OCI-LY7 (cell line): ENCODE results near the gene DNAH8. TPM values are rescaled to one million over a fixed set of nuclear protein-coding genes. Genes with fewer than 3 reads are reported as not detected.
"Not testable (repeated sequence)": the region's sequence is repeated elsewhere in the genome, so short reads cannot be mapped to it uniquely, and the experiment has no call there.

Source experiments
- BruUV-seq: library from RNA; stranded (reverse); fragments of 400-500 nt; replicated peaks from 2 replicates; lab custom pipeline; 2021; lab: Mats Ljungman, UMichigan
- CTCF ChIA-PET: fragments of 300-600 bp; sonication (Branson Sonifier 250); formaldehyde crosslinking; loops from one replicate; lab custom pipeline; 2022; ENCODE audit warnings: antibody characterized with exemption; ENCODE audit not compliant: unreplicated experiment; lab: Charles Lee
- POLR2A ChIA-PET: fragments of 300-600 bp; sonication (Branson Sonifier 250); formaldehyde crosslinking; loops from one replicate; lab custom pipeline; 2022; ENCODE audit warnings: antibody characterized with exemption; lab: Charles Lee
- DNase-seq: peaks from one replicate; pipeline ENCODE4 v3.0.0-alpha.2; 2015; ENCODE audit warnings: low spot score
- H2AFZ ChIP-seq: fragments of 200-600 bp; sonication (generic), shearing (Covaris generic); 2 replicates; pipeline ENCODE4 v1.6.1; 2014; ENCODE audit warnings: mild to moderate bottlenecking, antibody characterized with exemption, low read length, moderate library complexity
- H3K27ac ChIP-seq: fragments of 200-600 bp; sonication (generic); 2 replicates; pipeline ENCODE4 v1.5.1; 2014; ENCODE audit warnings: mixed run types, low read depth, mild to moderate bottlenecking, moderate library complexity, low read length, inconsistent platforms; ENCODE audit not compliant: poor library complexity, severe bottlenecking
- H3K36me3 ChIP-seq: fragments of 200-600 bp; sonication (generic); 2 replicates; pipeline ENCODE4 v1.6.1; 2014; ENCODE audit warnings: mild to moderate bottlenecking, antibody characterized with exemption, low read length, moderate library complexity, mixed read lengths; ENCODE audit not compliant: insufficient read depth
- H3K4me1 ChIP-seq: fragments of 200-600 bp; sonication (generic); 2 replicates; pipeline ENCODE4 v1.5.1; 2014; ENCODE audit warnings: mild to moderate bottlenecking, low read length; ENCODE audit not compliant: insufficient read depth, poor library complexity, severe bottlenecking
- H3K4me2 ChIP-seq: fragments of 200-600 bp; sonication (generic); 2 replicates; pipeline ENCODE4 v1.6.1; 2014; ENCODE audit warnings: mild to moderate bottlenecking, low read length
- H3K4me3 ChIP-seq: fragments of 200-600 bp; sonication (generic); 2 replicates; pipeline ENCODE4 v1.5.1; 2014; ENCODE audit warnings: mild to moderate bottlenecking, low read depth, low read length; ENCODE audit not compliant: poor library complexity, severe bottlenecking
- H3K79me2 ChIP-seq: fragments of 200-600 bp; sonication (generic); 2 replicates; pipeline ENCODE4 v1.6.1; 2016; ENCODE audit warnings: low read depth, mild to moderate bottlenecking, low read length, moderate library complexity, mixed read lengths; ENCODE audit not compliant: insufficient read depth
- H3K9me2 ChIP-seq: fragments of 200-600 bp; sonication (generic); 2 replicates; pipeline ENCODE4 v1.6.1; 2016; ENCODE audit warnings: mild to moderate bottlenecking, low read length, mixed read lengths; ENCODE audit not compliant: insufficient read depth
- H3K9me3 ChIP-seq: fragments of 200-600 bp; sonication (generic); 2 replicates; pipeline ENCODE4 v1.6.1; 2014; ENCODE audit warnings: mild to moderate bottlenecking, mixed run types, low read length, mixed read lengths
- H4K20me1 ChIP-seq: fragments of 200-600 bp; sonication (generic); 2 replicates; pipeline ENCODE4 v1.6.1; 2014; ENCODE audit warnings: mild to moderate bottlenecking, antibody characterized with exemption, low read length, moderate library complexity, mixed read lengths; ENCODE audit not compliant: insufficient read depth
- CTCF ChIP-seq: fragments of 200-600 bp; sonication (generic); conservative IDR thresholded peaks from 2 replicates; pipeline ENCODE4 v1.5.1; 2014; ENCODE audit warnings: mild to moderate bottlenecking, antibody characterized with exemption, low read length, moderate library complexity, mixed read lengths
- EZH2phosphoT487 ChIP-seq: fragments of 200-600 bp; sonication (generic); IDR thresholded peaks from 2 replicates; pipeline ENCODE4 v1.6.1; 2018; ENCODE audit warnings: low read depth, borderline replicate concordance, mild to moderate bottlenecking, mixed run types, antibody characterized with exemption, low read length, moderate library complexity, mixed read lengths
- intact Hi-C: fragments of 100-400 bp; cut with micrococcal nuclease; formaldehyde crosslinking; loops from one replicate; pipeline ENCODE4 v1.10.0; 2022; ENCODE audit not compliant: unreplicated experiment
- total RNA-seq, 2 experiments: library from RNA; depleted of rRNA in 1 of 2; stranded (reverse); fragments of >200 nt in 1 of 2; shearing (Covaris generic) in 1 of 2; gene quantifications; 2 replicates each; pipeline ENCODE4 v1.2.3, GENCODE V29; 2014 to 2022

Gene DNAH8
- total RNA-seq, 2 experiments from 2014 or later, result not detected

- CTCF ChIA-PET, result no interaction called here
- peaks cover 70% of the 10 kb centered on the region for H3K79me2 ChIP-seq
Observed at GRCh38 chr6:38696345-38696744, 18.8 kb upstream of the DNAH8 start.

GRCh38 chr6:38697846-38698245 is 17.3 kb upstream of the DNAH8 start:
- H3K4me2 ChIP-seq, result no peak overlapping the region
- peaks cover 29% of the 10 kb centered on the region for H3K9me3 ChIP-seq
- TF ChIP-seq EZH2phosphoT487, result no peak
- TF ChIP-seq CTCF, result no peak
- no TSS peak for BruUV-seq
- ChIA-PET CTCF (no interaction called here), POLR2A (interaction anchor here (0.5 kb wide), 1 partner anchor 634 kb away, joined by 3 read pairs; no protein-coding TSS in a partner anchor)
- H3K9me2 ChIP-seq, result no peaks in the 10 kb centered on the region
- peaks cover 8% of the 10 kb centered on the region for H3K4me1 ChIP-seq
- peaks cover 8% of the 10 kb centered on the region; the same call in 1 of the 2 replicates for H4K20me1 ChIP-seq
- H3K27ac ChIP-seq, result no peak overlapping the region
- H3K79me2 ChIP-seq, result peaks cover 74% of the 10 kb centered on the region
- H3K36me3 ChIP-seq, result peaks cover 74% of the 10 kb centered on the region
- intact Hi-C loops, result no loop called here
- no peak overlapping the region for H2AFZ ChIP-seq
- no peak for DNase-seq
- no peak overlapping the region for H3K4me3 ChIP-seq

More at GRCh38 chr6:38696345-38696744, 18.8 kb upstream of the DNAH8 start:
- Histone ChIP-seq H3K36me3 (peaks cover 74% of the 10 kb centered on the region), H3K4me3 (no peak overlapping the region), H3K4me2 (no peak overlapping the region), H3K4me1 (peaks cover 1% of the 10 kb centered on the region), H4K20me1 (peaks cover 8% of the 10 kb centered on the region; the same call in 1 of the 2 replicates), H3K9me3 (peaks cover 32% of the 10 kb centered on the region), H3K9me2 (no peaks in the 10 kb centered on the region), H3K27ac (no peak overlapping the region), H2AFZ (no peak overlapping the region)
- DNase-seq, result no peak
- intact Hi-C loops, result no loop called here
- no peak for TF ChIP-seq EZH2phosphoT487
- POLR2A ChIA-PET, result no interaction called here
- BruUV-seq, result no TSS peak

GRCh38 chr6:38699702-38700101 is 15.4 kb upstream of the DNAH8 start:
- peaks cover 27% of the 10 kb centered on the region for H3K9me3 ChIP-seq
- BruUV-seq, CTCF ChIA-PET, H3K4me2 ChIP-seq, H2AFZ ChIP-seq, POLR2A ChIA-PET, H3K4me3 ChIP-seq, DNase-seq, H3K27ac ChIP-seq, H3K9me2 ChIP-seq, H4K20me1 ChIP-seq: not testable (repeated sequence)
- peaks cover 12% of the 10 kb centered on the region for H3K4me1 ChIP-seq
- intact Hi-C loops, result loop anchor here (5.0 kb wide), 2 partner anchors 62 to 413 kb away; partner anchors contain the start of gene BTBD9
- peaks cover 69% of the 10 kb centered on the region for H3K79me2 ChIP-seq
- H3K36me3 ChIP-seq, result peaks cover 63% of the 10 kb centered on the region
